Measurements from ENCODE around the gene WHRN. TPM values are rescaled to one million over a fixed set of nuclear protein-coding genes. Genes with fewer than 3 reads are reported as not detected.

Gene WHRN
- total RNA-seq, 1 experiment from 2014 or later, result 4.7 TPM

GRCh38 chr9:114376586-114377445 lies 128.5 kb downstream of the WHRN start:
- DNase-seq (ENCODE audit: low spot score), result no peak
- in situ Hi-C loops (cut with HindIII; ENCODE audit: low sequenced_read_pairs), result no loop called here

- DNase-seq (ENCODE audit: low spot score), result no peak
- in situ Hi-C loops (cut with HindIII; ENCODE audit: low sequenced_read_pairs), result no loop called here
Observed at GRCh38 chr9:114375386-114376175, 129.7 kb downstream of the WHRN start.

DNA sequence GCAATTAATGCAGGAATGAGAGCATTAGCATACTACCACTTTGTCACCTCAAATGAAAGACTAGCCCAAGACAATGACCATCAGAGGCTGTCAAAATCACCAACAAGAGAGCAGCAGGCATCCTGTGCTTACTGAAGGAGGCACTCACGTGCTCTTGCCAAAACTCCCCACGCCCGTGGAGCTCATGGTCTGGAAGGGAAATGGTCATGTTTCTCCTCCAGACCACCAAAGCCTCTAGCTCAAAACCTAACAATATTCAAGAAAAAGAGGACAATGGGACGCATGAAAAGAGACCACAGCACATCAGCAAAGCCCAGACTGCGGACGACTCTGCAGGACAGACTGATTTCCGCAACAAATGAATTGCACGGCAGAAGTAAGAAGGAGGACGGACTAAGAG lies 130.3 kb downstream of the WHRN start:
- in situ Hi-C loops (cut with HindIII; ENCODE audit: low sequenced_read_pairs), result no loop called here
- no peak for DNase-seq (ENCODE audit: low spot score)

DNA sequence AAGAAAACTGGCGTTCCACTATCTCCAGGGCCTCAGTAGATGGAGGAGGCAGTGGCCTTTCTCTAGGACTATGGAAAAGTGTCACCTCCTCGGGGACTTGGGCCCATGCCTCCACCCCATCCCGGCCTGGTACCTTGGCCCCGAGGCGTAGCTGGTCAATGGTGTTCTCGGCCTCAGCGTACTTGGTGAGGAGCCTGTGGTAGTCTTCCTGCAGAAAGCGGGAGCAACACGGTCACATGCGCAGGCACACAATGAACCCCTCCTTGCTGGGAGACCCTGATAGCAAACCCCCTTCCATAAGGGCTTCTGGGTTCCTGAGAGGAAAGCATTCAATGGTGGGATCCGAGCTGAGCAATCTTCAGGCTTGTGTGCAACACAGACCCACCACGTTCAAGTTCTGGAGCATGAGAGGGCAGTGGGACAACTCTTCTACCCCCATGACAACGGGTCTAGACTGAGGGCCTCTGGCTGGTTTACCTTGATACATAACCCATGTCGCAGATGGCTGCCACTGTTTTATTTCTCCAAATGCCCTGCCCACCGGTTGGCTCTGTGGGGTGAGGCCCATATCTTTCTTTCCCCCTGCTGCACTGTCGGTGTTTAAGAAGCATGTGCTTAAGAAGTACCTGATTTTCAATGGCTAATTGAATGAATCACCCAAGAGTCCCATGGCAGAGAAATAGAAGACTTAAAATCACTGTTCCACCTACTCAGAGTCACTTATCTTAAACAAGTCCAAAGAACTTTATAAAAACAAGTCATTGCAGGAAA lies 131.1 kb downstream of the WHRN start:
- in situ Hi-C loops (cut with HindIII; ENCODE audit: low sequenced_read_pairs), result no loop called here
- no peak for DNase-seq (ENCODE audit: low spot score)

DNA sequence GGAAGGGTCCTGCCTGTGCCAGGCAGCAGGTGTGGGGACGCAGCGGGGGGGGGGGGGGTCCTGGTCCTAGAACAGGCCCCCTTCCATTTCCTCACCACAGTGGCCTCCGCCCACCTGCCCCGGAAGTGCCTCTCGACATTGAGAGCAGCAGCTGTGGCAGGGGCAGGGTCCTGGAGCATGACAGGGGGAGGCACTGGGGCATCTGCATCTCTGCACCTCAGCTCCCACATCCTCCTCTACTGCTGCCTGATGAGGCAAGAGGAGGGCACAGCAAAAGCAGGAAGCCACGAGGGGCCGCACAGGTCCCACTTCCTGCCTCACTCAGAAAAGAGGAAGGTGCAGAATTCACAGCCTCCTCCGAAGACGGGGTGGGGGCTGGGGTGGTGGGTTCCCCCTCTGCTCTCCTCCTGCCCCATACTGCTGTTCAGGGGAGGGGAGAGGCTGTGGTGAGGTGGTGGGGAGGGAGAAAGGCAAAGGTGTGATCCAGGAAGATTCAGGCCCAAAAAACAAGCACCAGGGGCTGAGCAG lies 132.3 kb downstream of the WHRN start:
- in situ Hi-C loops (cut with HindIII; ENCODE audit: low sequenced_read_pairs), result no loop called here
- no peak for DNase-seq (ENCODE audit: low spot score)

GRCh38 chr9:114371973-114372917 lies 133.0 kb downstream of the WHRN start:
- in situ Hi-C loops (cut with HindIII; ENCODE audit: low sequenced_read_pairs), result no loop called here
- no peak for DNase-seq (ENCODE audit: low spot score)

DNA sequence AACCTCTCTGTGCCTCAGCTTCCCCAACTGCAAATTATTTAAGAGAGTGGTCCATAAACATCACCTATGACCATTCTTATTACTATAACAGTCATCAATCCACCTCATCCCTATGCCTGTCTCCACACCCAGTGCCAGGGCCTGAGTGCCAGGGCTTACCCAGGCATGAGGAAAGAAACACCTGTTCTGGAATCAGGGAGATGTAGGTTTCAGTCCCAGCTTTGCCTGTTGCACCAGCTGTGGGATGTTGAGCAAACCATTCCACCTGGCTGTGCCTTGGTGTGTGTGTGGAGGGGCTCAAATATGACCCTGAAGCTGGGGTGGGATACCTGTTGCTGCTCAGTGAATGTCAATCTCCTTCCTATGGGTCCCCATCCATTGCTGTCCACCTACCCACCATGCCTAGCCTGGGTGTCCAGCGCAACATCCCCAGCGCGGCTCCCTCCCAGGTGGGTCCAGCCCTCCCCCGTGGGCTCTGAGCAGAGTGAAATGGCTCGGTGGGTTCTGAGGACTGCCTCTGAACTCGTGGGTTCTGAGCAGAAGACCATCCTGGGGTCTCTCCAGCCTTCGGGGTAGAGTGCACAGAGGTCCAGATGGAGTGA lies 133.8 kb downstream of the WHRN start:
- in situ Hi-C loops (cut with HindIII; ENCODE audit: low sequenced_read_pairs), result no loop called here
- DNase-seq (ENCODE audit: low spot score), result no peak

DNA sequence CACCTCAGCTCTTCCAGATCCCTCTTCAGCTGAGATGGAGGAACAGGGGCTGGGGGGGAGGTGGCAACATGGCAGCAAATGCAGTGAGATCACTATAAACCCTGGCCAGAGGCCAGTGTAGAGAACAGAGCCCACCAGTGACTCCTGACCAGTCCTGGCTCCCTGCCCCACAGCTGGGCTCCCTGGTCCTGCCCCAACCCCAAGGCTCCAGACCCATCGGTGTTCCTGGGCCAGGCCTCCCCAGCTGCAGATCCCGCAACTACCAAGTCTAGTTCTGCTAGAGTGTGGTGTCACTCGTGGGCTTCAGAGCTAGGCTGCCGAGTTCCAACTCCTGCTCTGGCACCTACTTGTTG lies 134.3 kb downstream of the WHRN start:
- no peak for DNase-seq (ENCODE audit: low spot score)
- in situ Hi-C loops (cut with HindIII; ENCODE audit: low sequenced_read_pairs), result no loop called here

GRCh38 chr9:114370251-114370967 lies 134.9 kb downstream of the WHRN start:
- DNase-seq (ENCODE audit: low spot score), result no peak
- in situ Hi-C loops (cut with HindIII; ENCODE audit: low sequenced_read_pairs), result no loop called here

DNA sequence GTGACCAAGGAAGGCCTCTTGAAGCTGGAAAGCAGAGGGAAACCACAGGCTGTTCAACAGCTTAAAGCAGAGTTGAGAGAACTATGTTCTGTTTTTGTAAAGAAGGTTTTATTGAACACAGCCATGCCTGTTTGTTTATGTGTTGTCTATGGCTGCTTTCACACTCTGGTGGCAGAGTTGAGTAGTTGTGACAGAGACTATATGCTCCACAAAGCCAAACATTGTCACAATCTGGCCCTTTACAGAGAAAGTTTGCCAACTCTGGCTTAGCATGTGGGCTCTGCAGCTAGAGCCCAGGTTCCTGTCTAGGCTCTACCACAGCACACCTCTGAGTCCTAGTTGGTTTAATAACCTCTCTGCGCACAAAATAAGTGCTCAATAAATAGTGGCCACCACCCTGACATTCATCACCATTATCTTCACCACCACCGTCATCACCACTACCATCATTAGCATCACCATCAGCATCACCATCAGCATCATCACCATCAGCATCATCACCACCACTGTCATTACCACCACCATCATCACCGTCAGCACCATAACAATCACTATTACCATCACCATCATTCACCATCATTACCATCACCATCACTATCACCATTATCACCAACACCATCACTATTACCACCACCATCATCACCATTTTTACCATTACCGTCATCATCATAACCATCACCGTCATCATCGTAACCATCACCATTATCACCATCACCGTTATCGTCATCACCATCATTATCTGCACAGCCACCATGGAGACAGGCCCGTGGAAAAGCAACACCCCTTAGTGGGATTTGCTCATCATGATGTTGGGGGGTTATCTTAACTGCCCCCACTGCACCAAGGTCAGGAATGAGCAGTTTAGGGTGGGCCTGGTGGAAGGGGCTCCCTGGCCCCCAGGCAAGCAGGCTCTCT lies 135.8 kb downstream of the WHRN start:
- no peak for DNase-seq (ENCODE audit: low spot score)
- in situ Hi-C loops (cut with HindIII; ENCODE audit: low sequenced_read_pairs), result no loop called here

DNA sequence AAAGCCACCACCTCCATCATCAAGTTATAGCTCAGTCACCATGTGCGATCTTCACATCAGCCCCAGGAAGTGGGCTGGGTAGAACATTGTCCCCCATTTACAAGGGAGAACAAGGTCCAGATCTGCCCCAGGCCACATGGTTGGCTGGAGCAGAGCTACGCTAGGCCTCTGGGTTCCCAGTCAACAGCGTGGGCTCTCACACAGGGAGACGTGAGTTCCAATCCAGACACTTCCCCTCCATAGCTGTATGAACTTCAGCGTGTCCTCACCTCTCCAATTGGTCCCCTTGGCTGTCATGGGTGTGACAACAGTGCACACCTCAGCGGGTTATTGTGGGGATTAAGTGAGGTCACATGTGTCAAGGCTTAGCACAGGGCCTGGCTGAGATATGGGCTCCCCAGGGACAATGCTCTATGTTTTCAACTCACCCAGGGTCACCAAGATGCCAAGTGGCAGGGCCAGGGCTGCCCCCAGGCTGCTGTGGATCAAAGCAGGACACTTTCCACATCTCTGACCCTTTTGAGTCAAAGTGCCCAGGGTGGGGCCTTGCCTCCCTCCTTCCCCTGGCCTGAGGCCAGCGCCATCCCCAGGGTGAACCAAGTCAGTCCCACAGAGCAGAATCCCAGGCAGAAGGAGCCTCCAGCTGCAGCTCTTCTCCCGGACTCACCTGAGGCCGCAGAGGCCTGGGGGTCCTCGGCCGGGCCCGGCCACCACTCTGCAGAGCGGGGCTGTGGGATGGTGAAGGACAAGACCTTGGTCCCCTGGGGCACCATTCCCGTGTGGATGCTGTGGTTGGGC lies 137.3 kb downstream of the WHRN start:
- DNase-seq (ENCODE audit: low spot score), result no peak
- in situ Hi-C loops (cut with HindIII; ENCODE audit: low sequenced_read_pairs), result no loop called here

- no peak for DNase-seq (ENCODE audit: low spot score)
- in situ Hi-C loops (cut with HindIII; ENCODE audit: low sequenced_read_pairs), result no loop called here
Observed at GRCh38 chr9:114367366-114367765, 137.9 kb downstream of the WHRN start.

DNA sequence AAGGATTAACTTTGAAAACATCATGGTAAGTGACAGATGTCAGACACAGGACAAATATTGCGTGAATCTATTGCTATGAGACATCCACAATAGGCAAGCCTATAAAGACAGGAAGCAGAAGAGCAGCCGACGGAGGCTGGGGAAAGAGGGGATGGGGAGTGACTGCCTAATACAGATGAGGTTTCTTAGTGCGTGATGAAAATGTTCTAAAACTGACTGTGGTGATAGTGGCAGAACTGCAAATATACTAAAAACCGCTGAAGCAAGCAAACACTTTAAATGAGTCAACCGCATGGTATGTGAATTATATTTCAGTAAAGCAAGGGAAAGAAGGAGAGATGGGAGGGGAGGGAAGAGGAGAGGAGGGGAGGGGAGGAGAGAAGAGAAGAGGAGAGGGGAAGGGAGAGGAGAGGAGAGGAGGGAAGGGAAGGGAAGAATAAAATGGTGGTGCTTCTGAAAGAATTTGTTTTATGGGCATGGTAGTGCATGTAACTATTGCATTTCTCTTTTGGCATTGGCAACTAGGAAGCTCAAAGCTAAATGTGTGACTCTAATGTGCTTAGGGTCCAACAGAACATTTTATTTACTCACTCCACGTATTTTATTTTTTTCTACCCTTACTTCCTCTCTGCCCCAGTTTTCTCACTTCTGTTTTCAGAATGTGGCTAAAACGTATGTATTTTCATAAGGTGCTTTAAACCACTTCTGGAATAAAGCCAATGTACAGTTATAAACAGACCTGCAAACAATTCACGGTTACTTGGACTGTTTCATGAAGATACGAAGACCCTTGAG lies 138.7 kb downstream of the WHRN start:
- in situ Hi-C loops (cut with HindIII; ENCODE audit: low sequenced_read_pairs), result no loop called here
- DNase-seq (ENCODE audit: low spot score), result no peak

DNA sequence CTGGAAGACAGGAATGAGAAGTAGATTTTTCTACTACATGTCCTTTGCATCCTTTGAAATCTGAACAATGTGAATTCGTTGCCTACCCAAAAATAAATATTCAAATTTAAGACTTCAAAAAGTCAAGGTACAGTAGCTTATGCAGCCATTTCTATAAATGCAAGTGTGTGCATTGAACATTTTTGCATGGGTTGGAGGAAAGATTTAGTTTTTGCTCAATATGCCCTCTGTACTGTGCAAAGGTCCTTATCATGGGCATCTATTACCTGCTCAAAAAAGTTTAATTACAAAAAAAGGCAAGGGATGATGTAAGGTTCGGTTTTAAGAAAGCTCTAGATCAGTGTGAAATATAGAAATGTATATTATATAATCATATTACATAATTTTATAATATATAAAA lies 140.1 kb downstream of the WHRN start:
- no peak for DNase-seq (ENCODE audit: low spot score)
- in situ Hi-C loops (cut with HindIII; ENCODE audit: low sequenced_read_pairs), result no loop called here

All from G401 (cell line).